HG03457 (cell line): ENCODE data around the gene CPEB1.
"Not testable (repeated sequence)": the region's sequence is repeated elsewhere in the genome, so short reads cannot be mapped to it uniquely, and the experiment has no call there.

Experiments
- ATAC-seq: cut with Tn5 transposase; IDR thresholded peaks from one replicate; pipeline ENCODE4 v1.9.1; 2021; ENCODE audit warnings: moderate number of reproducible peaks; ENCODE audit not compliant: unreplicated experiment

CPEB1 gene

DNA sequence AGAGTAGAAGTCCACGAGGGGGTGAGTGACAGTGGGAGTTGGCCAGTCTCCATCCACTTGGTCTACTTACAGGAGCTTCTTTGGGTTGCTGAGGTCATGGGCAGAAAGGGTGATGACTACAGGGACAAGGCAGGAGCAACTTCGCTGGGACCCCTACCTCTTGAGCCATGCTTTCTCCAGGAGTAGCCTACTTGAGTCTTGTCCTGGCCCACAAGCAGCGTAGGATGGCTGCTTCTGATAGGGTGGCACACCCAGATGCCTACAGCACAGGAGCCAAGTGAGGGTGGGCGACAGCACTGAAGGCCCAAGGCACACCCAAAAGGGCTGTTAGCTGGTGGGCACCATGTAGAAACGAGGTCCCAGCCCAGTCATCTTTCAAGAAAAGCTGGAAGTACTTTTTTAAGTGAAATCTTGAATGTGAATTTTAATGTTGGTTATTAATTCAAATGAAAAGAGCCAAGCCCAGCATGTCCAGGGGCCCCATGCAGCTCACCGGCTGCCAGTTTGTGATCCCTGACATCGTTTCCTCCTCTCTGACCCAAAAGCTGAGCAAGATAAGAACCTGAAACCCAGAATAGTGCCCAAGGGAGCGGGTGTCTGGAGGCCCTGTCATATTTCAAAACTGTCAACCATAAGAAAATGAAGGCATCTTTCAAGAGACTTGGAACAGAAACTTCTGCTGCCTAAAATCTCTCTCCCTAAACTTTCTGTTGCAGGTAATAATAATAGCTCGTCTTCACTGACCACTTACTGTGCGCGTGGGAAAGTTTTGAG, 2.2 kb upstream of the CPEB1 start:
- ATAC-seq = no peak

DNA sequence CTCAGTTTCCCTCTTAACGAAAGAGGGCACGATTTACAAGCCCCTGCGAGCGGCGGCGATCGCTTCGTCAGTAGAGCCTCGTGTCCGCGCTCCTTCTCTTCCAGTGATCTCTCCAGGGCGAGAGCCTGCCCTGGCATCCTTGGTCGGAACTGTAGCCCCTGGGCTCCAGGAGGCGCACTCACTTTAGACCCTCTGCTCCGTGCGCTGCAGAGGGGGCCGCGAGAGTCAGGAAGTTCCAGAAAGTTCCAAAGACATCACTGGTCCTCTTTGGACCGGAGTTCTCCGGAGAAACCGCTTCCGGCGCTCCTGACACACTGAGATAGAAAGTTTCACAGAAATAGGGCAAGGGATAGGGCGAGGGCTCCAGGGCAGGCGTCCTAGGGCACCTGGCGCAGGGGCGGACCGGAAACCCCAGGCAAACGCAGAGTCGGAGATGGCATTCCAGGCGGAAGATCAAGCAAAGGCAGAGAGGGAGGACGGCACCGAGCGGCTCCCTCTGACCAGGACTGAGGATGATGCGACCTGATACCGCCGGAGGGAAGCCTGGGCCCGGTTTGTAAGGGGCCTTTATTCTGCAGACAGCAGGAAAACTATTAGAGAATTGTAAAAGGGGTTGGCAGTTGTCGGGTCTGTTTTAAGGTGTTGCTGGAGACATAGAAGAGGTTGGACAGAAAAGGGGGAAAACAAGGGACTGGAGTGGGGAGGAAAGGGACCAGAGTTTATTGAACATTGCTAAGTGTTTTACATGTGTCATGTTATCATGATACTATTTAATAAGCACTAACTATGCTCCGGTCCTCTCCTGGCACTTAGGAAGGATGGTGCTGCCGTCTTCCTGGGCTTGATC, 1.3 kb upstream of the CPEB1 start:
- ATAC-seq = no peak

DNA sequence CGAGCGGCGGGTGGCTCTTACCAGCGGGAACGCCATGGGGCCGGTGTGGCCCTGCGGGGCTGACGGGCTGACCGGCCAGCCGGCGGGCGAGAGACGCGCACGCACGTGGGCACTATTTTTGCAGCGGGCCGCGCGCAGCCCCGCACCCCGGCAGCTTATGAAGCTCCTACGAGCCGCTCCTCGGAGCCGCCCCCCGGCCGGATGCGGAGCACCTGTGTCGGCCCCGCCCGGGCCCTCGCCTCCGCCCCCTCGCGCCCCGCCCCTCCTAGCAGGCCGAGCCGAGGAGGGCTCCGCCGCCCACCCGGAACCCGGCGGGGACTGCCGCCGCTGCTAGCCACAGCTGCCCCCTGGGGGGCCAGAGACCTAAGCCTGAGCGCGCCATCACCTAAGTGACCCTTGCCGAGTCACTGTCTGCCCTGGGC, 683 bp upstream of the CPEB1 start:
- ATAC-seq = no peak

DNA sequence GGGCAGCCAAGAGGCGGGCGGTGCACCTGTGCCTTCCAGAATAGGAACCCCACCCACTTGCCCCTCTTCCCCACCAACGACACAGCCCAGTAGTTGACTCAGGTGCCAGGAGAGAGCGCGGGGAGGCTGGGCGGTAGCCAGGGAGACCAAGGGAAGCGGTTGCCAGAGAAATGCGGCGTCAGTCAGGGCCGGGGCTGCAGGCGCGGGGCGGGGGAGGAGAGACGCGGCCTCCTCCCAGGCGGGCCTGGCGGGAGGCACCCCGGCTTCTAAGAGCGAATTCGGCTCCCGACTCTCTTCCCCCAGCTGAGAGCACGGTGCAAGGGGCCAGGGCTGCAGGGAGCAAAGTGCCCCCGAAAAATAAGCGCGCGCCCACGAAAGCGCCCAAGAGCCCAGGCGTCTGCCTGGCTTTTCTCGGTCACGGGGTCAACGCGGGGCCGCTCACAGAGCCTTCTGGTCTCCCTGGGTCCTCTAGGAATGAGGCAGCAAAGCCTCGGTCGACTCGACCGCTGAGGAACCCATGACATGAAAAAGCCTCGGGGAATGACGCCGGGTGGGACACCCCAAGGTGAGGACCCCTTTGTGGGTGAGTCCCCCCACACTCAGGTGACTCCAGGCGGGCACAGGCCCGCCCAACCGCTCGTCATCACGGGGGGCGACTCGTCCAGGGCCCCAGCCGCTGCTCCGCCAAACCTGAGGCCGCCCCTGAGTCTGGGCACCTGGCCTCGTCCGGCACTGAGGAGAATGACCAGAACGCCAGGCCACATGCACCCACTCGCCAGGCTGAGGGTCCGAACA, 716 bp downstream of the CPEB1 start:
- no peak for ATAC-seq

DNA sequence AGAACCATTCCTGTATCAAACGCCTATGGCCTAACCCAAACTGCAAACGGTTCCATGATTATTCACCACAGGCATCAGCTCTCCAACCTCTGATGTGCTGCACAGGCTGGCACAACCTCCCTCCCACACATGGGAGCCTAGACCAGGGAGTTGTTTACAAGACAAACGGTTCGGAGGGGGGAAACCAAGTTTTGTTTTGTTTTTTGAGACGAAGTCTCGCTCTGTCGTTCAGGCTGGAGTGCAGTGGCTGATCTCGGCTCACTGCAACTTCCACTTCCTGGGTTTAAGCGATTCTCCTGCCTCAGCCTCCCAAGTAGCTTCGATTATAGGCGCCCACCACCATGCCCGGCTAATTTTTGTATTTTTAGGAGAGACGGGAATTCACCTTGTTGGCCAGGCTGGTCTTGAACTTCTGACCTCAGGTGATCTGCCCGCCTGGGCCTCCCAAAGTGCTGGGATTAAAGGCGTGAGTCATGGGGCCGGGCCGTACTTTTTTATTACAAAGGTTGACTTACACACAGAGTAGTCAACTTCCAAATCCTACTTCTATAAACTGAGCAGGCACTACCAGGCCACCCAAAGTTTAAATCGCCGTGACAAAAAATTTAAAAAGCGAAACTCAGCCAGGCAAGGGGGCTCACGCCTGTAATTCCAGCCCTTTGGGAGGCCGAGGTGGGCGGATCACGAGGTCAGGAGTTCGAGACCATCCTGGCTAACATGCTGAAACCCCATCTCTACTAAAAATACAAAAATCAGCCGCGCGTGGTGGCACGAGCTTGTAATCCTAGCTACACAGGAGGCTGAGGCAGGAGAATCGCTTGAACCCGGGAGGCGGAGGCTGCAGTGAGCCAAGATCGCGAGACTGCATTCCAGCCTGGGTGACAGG, 2.0 kb downstream of the CPEB1 start:
- ATAC-seq = not testable (repeated sequence)

DNA sequence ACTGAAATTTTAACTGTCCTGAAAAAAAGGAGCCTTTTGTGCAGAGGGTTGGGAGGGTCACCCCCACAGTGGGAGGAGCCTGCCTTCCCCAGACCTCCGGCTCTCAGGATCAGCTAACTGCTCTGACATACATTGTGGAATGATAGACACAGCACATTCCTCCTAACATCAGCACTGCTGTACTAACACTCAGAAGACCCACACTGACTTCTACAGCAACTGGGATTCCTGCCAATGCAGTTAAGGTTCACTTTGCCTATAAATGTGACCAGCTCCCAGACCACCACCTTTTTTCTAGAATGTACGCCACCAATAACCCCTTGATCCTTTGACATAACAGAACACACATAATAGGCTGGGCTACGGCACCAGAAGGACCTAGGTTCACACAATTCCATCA, 3.2 kb downstream of the CPEB1 start:
- no peak for ATAC-seq

DNA sequence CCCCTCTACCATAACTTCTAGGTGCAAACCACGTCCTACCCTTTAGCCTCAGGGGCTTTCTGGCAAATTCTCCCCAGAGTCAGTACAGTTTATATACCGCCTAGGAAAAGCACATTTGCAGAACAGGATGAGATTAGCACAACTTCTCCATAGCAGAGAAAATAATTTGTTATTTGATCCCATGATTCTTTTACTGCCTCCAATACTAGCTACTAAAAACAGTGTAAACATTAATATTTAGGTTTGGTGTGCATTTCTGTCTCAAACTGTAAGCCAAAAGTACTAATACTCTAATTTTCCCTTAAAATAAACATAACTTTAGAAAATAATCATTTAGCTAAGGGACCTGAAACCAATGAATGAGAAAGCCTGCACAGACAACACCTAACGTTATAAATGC, 4.5 kb downstream of the CPEB1 start:
- ATAC-seq = no peak

DNA sequence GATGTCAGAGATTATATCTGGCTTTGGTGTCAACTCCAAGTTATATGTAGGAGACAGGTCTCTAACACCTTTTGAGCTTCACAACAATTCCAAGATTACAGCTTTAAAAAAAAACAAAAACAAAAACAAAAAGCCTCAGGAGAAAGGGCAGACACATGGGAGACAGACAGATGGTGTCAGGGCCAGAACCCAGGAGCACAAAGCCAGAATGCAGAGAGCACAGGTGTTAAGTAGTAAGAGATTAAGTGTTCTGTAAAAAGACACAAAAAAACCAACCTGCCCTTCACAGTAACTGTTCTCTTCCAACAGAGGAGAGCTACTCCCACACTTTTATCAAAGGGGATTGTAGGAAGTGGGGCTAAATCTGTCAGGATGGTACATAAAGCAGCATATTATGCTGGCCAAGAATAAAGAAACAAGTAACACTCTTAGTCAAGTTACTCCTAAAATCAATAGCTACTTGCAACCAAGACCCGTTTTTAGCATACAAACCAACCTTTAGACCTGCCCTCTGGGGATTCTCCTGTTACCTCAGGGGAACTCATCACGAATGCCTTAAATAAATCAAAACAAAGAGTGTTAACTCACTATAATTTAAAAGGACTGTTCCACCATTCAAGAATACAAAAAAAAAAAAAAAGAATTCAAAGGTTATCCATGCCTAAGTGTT, 5.9 kb downstream of the CPEB1 start:
- no peak for ATAC-seq

DNA sequence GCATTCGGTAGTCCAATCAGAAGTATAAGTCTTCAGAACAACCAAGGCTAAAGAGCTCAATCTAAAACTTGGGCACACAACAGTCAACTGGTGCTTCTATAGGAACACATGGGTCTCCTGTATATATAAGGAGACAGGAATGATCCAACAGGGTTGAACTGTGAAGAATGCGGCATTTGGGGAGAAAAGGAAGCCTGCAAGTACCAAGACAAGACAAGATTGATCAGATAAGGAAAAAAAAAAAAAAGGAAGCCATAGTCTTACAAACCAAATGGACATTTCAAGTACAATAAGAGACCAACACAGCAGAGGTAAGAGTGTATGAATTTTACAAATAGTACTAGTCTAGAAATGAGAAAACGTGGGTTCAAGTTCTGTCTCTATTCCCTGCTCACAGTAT, 6.5 kb downstream of the CPEB1 start:
- no peak for ATAC-seq

DNA sequence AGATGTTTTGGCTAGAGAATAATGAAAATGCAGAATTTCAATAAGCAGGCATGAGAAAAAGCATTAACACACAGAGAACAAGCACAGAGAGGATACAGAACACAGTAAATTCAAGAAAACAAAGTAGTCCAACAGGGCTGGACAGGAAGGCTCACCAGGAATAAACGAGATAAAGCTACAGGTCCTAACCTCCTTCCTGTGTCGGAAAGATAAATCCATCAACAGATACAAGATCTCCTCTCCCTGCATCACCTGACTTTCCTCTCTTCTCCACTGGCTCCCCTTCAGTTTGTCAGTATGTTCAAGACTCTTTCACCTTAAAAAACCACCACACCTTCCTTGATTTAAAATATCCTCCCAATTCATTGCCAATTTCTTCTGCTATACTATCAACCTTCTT, 11.4 kb downstream of the CPEB1 start:
- ATAC-seq = no peak

DNA sequence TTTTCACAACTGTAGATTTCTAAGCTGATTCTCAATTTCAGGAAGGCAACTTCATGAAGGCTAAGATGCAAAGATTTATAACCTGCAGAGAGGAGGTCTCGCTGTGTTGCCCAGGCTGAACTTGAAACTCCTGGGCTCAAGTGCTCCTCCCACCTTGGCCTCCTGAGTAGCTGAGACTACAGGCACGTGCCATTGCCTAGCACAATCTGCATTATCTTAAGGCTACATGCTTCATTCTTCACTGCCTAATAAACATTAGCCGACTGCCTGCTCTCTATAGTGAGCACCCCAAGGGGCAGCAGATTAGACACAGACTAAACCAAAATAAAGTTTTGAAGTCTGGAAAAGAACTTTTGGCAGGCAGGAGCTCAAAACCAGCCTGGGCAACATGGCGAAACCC, 17.1 kb downstream of the CPEB1 start:
- no peak for ATAC-seq

DNA sequence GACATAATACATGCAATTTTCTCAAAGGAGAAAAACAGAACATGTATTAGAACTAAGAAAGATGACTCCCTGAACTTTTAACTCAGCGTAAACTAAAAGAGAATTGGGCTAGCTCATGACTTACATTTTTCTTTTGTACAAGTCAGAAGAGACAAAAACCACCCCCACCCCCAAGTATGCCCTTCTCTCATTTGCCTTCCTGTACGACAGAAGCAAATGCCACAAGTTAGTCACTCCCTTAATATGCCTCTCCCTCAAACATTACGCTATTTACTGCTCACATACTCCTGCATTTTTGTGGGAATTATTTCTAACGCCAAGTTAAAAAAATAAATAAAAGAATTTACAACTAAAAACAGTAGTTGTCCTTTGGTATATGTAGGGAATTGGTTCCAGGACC, 22.0 kb downstream of the CPEB1 start:
- no peak for ATAC-seq

DNA sequence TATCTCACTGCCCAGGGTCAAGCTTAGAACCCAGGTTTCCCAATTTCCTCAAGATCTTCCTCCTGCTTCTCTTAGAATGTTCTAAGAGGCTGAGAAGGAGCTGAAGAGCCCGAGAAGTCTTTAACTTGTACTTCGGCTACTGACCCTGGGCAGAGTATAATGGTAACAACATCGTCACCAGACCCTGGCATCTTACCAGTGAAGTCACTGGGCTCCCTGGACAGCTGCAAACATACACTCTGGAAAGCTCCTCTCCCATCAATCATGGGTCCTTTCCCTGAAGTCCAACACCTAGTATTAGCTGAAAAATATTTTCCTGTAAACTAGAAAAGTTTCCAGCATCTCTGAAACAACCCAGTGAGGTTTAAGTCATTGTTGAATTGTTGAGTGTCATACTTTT, 22.7 kb downstream of the CPEB1 start:
- no peak for ATAC-seq

DNA sequence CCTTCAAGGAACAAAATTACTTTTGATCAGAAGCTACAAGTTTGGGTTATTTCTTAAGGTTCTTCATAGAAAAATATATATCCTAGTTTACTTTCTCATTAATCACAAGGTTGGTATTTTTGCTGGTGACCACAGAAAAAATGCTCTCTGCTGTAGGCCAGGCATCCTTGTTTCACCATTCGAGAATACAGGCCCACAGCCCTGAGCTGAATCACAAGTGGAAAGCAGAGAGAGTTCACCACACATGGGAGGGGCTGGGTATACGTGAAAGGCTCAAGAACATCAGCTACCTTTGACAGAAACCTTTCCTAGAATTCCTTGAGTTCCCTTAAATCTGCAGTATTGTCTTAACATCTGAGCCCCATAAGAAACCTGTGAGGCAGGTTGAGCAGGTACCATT, 23.2 kb downstream of the CPEB1 start:
- no peak for ATAC-seq

DNA sequence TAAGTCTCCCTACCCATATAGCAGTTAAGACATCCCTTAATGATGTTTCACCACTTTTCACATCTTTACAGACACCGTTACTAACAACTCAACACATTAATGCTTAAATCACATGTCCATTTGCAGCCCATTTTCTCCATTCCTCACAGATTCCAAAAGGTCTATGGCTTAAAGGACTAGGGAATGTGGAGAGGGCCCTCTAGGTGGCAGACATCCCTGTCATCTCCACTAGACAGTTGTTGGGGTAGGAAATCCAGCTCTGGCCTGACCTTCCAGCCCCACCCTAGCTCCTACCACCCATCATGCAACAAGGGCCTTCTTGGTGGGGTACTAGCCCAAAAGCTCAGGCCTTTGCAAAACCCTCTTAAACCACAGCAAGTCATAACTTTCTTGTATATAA, 25.2 kb downstream of the CPEB1 start:
- no peak for ATAC-seq

DNA sequence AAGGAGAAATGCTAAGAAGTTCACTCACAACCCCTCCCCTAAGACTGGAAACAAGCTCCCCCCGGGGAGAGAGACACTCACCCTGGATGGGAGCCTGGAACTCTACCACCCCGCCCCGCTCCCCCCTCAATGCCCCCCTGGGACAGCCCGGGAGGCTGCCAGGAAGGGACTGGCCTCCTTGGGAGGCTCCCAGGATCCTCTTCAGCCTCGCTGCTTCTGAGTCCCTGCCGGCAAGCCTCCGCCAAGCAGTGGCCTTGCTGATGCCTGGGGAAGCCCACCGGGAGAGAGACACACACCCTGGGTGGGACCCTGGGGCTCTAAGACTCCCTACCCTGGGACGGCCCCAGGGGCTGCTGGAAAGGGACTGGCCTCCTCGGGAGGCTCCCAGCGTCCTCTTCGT, 33.4 kb downstream of the CPEB1 start:
- ATAC-seq = no peak

DNA sequence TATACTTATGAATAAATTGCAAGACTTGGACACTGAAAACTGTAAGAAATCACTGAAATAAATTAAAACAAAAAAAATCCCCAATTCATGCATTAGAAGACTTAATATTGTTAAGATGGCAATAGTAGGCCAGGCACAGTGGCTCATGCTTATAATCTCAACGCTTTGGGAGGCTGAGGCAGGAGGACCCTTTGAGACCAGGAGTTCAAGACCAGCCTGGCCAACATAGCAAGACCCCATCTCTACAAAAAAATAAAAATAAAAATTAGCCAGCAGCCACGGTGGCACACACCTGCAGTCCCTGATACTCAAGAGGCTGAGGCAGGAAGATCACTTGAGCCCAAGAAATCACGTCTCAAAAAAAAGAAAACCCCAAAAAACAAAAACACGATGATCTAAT, 35.8 kb downstream of the CPEB1 start:
- ATAC-seq = no peak

DNA sequence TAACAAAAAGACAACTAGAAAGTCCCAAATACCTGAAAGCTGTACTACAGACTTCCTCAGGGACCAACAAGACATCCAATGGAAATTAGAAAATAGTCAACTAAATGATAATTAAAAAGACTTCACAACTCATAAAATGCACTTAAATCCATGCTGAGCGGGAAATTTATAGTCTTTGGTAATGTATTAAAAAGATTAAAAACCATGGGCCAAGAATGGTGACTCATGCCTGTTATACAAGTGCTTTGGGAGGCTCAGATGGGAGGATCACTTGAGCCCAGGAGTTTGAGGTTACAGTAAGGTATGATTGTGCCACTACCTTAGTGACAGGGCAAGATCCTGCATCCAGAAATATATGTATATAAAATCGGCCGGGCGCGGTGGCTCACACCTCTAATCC, 45.0 kb downstream of the CPEB1 start:
- no peak for ATAC-seq

DNA sequence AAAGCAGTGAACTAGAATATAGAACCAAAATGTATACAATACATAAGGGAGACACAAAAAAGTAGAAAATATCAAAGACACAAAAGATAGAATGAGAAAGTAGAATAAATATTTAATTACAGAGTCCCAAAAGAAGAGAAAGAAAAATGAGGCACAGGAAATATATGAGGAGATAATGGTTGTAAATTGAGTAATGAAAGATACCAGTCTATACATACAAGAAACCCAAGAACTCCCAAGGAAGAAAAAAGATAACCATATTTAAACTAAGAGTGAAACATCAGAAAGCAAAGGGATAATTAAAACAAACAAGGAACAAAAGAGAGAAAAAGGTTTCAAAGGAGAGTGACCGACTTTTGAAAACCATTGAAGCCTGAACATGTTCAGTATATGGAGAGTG, 47.3 kb downstream of the CPEB1 start:
- no peak for ATAC-seq

DNA sequence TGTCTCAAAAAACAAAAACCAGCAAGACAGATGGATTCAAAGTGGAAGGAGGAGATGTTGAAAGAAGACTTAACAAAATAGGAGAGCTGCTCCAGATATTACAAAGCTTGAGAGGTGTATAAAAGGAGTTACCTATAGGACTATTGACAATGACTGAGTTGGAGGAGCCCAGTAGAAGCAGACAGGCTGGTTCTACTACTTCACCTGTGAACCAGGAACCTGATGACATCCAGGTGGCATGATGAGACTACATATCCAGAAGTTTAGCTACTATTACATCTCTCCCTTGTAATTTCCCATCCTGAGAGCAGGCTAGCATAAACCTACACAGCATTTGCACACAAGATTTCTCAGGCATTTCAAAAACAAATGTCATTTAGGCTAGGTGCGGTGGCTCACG, 49.3 kb downstream of the CPEB1 start:
- ATAC-seq = no peak
